ENCODE results near the gene GYS1. TPM values are rescaled to one million over a fixed set of nuclear protein-coding genes. Genes with fewer than 3 reads are reported as not detected.

GYS1 gene
- total RNA-seq, 6 experiments from 2014 or later = 4.7 to 12.5 (median 8.9) TPM

GRCh38 chr19:48940902-48941301 lies 52.2 kb downstream of the GYS1 start:
- intact Hi-C loops (cut with DNase I) = no loop called here
- WGBS (ENCODE audit: insufficient coverage, low coverage, low lambda C conversion rate, missing lambda C conversion rate) = 83% methylated on average over 2 of the region's 5 CpGs

GRCh38 chr19:48938256-48938655 lies 54.9 kb downstream of the GYS1 start:
- no peak for TF ChIP-seq CTCF (IDR thresholded peaks at IDR 0.05)
- TF ChIP-seq POLR2A (IDR thresholded peaks at IDR 0.05) = no peak
- 84% methylated on average over 6 of the region's 7 CpGs for WGBS (ENCODE audit: insufficient coverage, low coverage, low lambda C conversion rate, missing lambda C conversion rate)
- no peak for ATAC-seq
- Histone ChIP-seq H3K4me1 (peaks cover 0 to 6% (median 0%) of the 10 kb centered on the region in 4 donors), H3K27ac (no peak overlapping the region), H3K36me3 (no peaks in the 10 kb centered on the region), H3K9me3 (no peaks in the 10 kb centered on the region), H3K27me3 (no peaks in the 10 kb centered on the region), H3K4me3 (no peak overlapping the region)
- no peak for DNase-seq
- intact Hi-C loops (cut with DNase I) = no loop called here

More at GRCh38 chr19:48940902-48941301, 52.2 kb downstream of the GYS1 start:
- H3K27ac ChIP-seq = no peak overlapping the region
- no peaks in the 10 kb centered on the region for H3K9me3 ChIP-seq
- no peaks in the 10 kb centered on the region for H3K27me3 ChIP-seq
- DNase-seq (no peak), ATAC-seq (no peak)
- TF ChIP-seq CTCF (IDR thresholded peaks at IDR 0.05) (no peak), POLR2A (IDR thresholded peaks at IDR 0.05) (no peak)
- no peaks in the 10 kb centered on the region for H3K36me3 ChIP-seq
- no peaks in the 10 kb centered on the region for H3K4me1 ChIP-seq
- H3K4me3 ChIP-seq = no peak overlapping the region

- ATAC-seq (peak in 1 of 4 donors; percentile 11), DNase-seq (no peak)
- no peak for TF ChIP-seq POLR2A (IDR thresholded peaks at IDR 0.05)
- intact Hi-C loops (cut with DNase I) = no loop called here
- no peaks in the 10 kb centered on the region for H3K9me3 ChIP-seq
- no peak overlapping the region for H3K27ac ChIP-seq
- no peak overlapping the region for H3K4me3 ChIP-seq
- 98% methylated on average over 8 of the region's 25 CpGs for whole genome bisulfite sequencing (ENCODE audit: insufficient coverage, low coverage, low lambda C conversion rate, missing lambda C conversion rate)
- peaks cover 0 to 8% (median 0%) of the 10 kb centered on the region in 4 donors for H3K4me1 ChIP-seq
- H3K36me3 ChIP-seq = no peaks in the 10 kb centered on the region
- no peaks in the 10 kb centered on the region for H3K27me3 ChIP-seq
These were observed 57.2 kb downstream of the GYS1 start for GRCh38 chr19:48935864-48936263.

- H3K27me3 ChIP-seq = no peaks in the 10 kb centered on the region
- WGBS (ENCODE audit: insufficient coverage, low coverage, low lambda C conversion rate, missing lambda C conversion rate) = 72% methylated on average over 7 of the region's 19 CpGs
- DNase-seq (no peak), ATAC-seq (no peak)
- TF ChIP-seq POLR2A (IDR thresholded peaks at IDR 0.05) (no peak), CTCF (IDR thresholded peaks at IDR 0.05) (no peak)
- intact Hi-C loops (cut with DNase I) = no loop called here
- no peak overlapping the region for H3K27ac ChIP-seq
- H3K4me3 ChIP-seq = no peak overlapping the region
- H3K4me1 ChIP-seq = peaks cover 0 to 8% (median 0%) of the 10 kb centered on the region in 4 donors
- no peaks in the 10 kb centered on the region for H3K36me3 ChIP-seq
- no peaks in the 10 kb centered on the region for H3K9me3 ChIP-seq
These were observed 58.3 kb downstream of the GYS1 start for GRCh38 chr19:48934837-48935236.

- no peaks in the 10 kb centered on the region for H3K36me3 ChIP-seq
- peak; percentile 74 to 76 (median 75) for DNase-seq
- WGBS (ENCODE audit: insufficient coverage, low coverage, low lambda C conversion rate, missing lambda C conversion rate) = 3% methylated on average over 25 of the region's 43 CpGs
- TF ChIP-seq POLR2A (IDR thresholded peaks at IDR 0.05) = peak; percentile 23
- no peak for TF ChIP-seq CTCF (IDR thresholded peaks at IDR 0.05)
- peak; percentile 84 to 88 (median 86) for ATAC-seq
- intact Hi-C loops (cut with DNase I) = no loop called here
- H3K27ac ChIP-seq = no peak within 1 kb of the TSS
- peak within 1 kb of the TSS; percentile 30 to 39 (median 31) for H3K4me3 ChIP-seq
- H3K27me3 ChIP-seq = no peaks in the 10 kb centered on the region
- H3K4me1 ChIP-seq = peaks cover 0 to 8% (median 0%) of the 10 kb centered on the region in 4 donors
- no peaks in the 10 kb centered on the region for H3K9me3 ChIP-seq
These were observed 59.7 kb downstream of the GYS1 start, which contains the start of gene DHDH for GRCh38 chr19:48933382-48933932. Gene DHDH (plus strand): TSS chr19:48933699. CDS start chr19:48933722, 23 bp downstream.
